Measurements from ENCODE around the gene ZNF652.

- TF ChIP-seq CTCF (IDR thresholded peaks at IDR 0.05; ENCODE audit: low read depth, low read length) (no peak), EZH2phosphoT487 (IDR thresholded peaks at IDR 0.05; ENCODE audit: low read depth) (no peak)
Measured at GRCh38 chr17:49278076-49278475, 84.0 kb downstream of the ZNF652 start.

Measured in OCI-LY3 (cell line).